ENCODE data around the gene SECISBP2. TPM values are rescaled to one million over a fixed set of nuclear protein-coding genes. Genes with fewer than 3 reads are reported as not detected.

SECISBP2 gene
- total and polyA plus RNA-seq, 2 experiments from 2014 or later, result 77.7 to 86.8 TPM

GRCh38 chr9:89367726-89368437 lies 49.6 kb downstream of the SECISBP2 start:
- Histone ChIP-seq H4K20me1 (replicated peaks; ENCODE audit: insufficient read depth) (no peaks in the 10 kb centered on the region), H3K9me2 (ENCODE audit: insufficient read depth) (no peaks in the 10 kb centered on the region), H3K4me1 (ENCODE audit: insufficient read depth) (no peaks in the 10 kb centered on the region), H2AFZ (no peak overlapping the region), H3F3A (replicated peaks; ENCODE audit: low read depth) (no peaks in the 10 kb centered on the region), H3K27ac (ENCODE audit: low read depth) (no peak overlapping the region), H3K27me3 (ENCODE audit: insufficient read depth) (no peaks in the 10 kb centered on the region), H3K4me2 (no peak overlapping the region), H3K4me3 (no peak overlapping the region), H3K36me3 (ENCODE audit: insufficient read depth) (no peaks in the 10 kb centered on the region; the same call in 1 of the 2 replicates), H3K79me2 (replicated peaks; ENCODE audit: insufficient read depth) (no peaks in the 10 kb centered on the region)
- no peak overlapping the region for H3K27ac Mint-ChIP-seq
- H3K36me3 Mint-ChIP-seq (ENCODE audit: low read depth), result no peaks in the 10 kb centered on the region
- no peak for DNase-seq (ENCODE audit: low spot score)
- no peak for ATAC-seq
- no peaks in the 10 kb centered on the region for H3K4me1 Mint-ChIP-seq
- H3K27me3 Mint-ChIP-seq (ENCODE audit: insufficient read depth, low read depth, poor library complexity), result peaks cover 2% of the 10 kb centered on the region
- H3K9me3 Mint-ChIP-seq, result no peaks in the 10 kb centered on the region
- no peak overlapping the region for H3K4me3 Mint-ChIP-seq
- no peak for TF ChIP-seq EZH2phosphoT487 (IDR thresholded peaks at IDR 0.05; ENCODE audit: unreplicated experiment)
- no peak for TF ChIP-seq POLR2AphosphoS5 (IDR thresholded peaks at IDR 0.05; ENCODE audit: low read depth)
- no peak for TF ChIP-seq ETS1 (IDR thresholded peaks at IDR 0.05)
- no peak for TF ChIP-seq ZNF331 (CRISPR knock-in tag; IDR thresholded peaks at IDR 0.05; ENCODE audit: low read depth)
- no peak for TF ChIP-seq EZH2 (IDR thresholded peaks at IDR 0.05; ENCODE audit: low read depth, unreplicated experiment)
- TF ChIP-seq ZNF462 (CRISPR knock-in tag; IDR thresholded peaks at IDR 0.05), result no peak
- no peak for TF ChIP-seq CTCF (conservative IDR thresholded peaks at IDR 0.05; ENCODE audit: low read depth in 2 of 2)
- no peak for TF ChIP-seq STAT1 (IDR thresholded peaks at IDR 0.05; ENCODE audit: unreplicated experiment)

All from GM23338 (cell line).